PC-9 (cell line): ENCODE data around the gene TMPRSS5. TPM values are rescaled to one million over a fixed set of nuclear protein-coding genes. Genes with fewer than 3 reads are reported as not detected.

Experiments used
- BruUV-seq: library from RNA; stranded (reverse); fragments of 400-500 nt; replicated peaks from 2 replicates; lab custom pipeline; 2021; lab: Mats Ljungman, UMichigan
- CTCF ChIA-PET: fragments of 300-600 bp; sonication (Branson Sonifier 250); formaldehyde crosslinking; loops from one replicate; lab custom pipeline; 2022; ENCODE audit warnings: antibody characterized with exemption; lab: Charles Lee
- POLR2A ChIA-PET: fragments of 300-600 bp; sonication (Branson Sonifier 250); formaldehyde crosslinking; loops from one replicate; lab custom pipeline; 2022; ENCODE audit warnings: antibody characterized with exemption; ENCODE audit not compliant: unreplicated experiment; lab: Charles Lee
- DNase-seq, 2 experiments: peaks; one replicate each; pipeline versions ENCODE4 v3.0.0 to v3.0.0-alpha.2; 2015 to 2022; ENCODE audit warnings: mixed read lengths in 1 of 2
- H2AFZ ChIP-seq: fragments of 200-600 bp; sonication (generic); 2 replicates; pipeline ENCODE4 v1.8.1; 2017; ENCODE audit warnings: antibody characterized with exemption
- H3F3A ChIP-seq: fragments of 200-600 bp; sonication (generic); 2 replicates; pipeline ENCODE4 v1.8.1; 2017; ENCODE audit warnings: antibody characterized with exemption, mild to moderate bottlenecking, low read depth; ENCODE audit not compliant: insufficient read depth
- H3K27ac ChIP-seq: fragments of 200-600 bp; sonication (generic); 2 replicates; pipeline ENCODE4 v1.6.1; 2016; ENCODE audit warnings: mixed run types
- H3K27me3 ChIP-seq: fragments of 200-600 bp; sonication (generic); 2 replicates; pipeline ENCODE4 v1.6.1; 2016; ENCODE audit warnings: low read depth, mixed run types; ENCODE audit not compliant: insufficient read depth
- H3K36me3 ChIP-seq: fragments of 200-600 bp; sonication (generic); 2 replicates; pipeline ENCODE4 v1.6.1; 2016; ENCODE audit warnings: low read depth, mixed run types
- H3K4me1 ChIP-seq: fragments of 200-600 bp; sonication (generic); replicated peaks from 2 replicates; pipeline ENCODE4 v1.6.1; 2016; ENCODE audit warnings: mixed run types; ENCODE audit not compliant: insufficient read depth
- H3K4me2 ChIP-seq: fragments of 200-600 bp; sonication (generic); 2 replicates; pipeline ENCODE4 v1.6.1; 2017; ENCODE audit warnings: mixed run types
- H3K4me3 ChIP-seq: fragments of 200-600 bp; sonication (generic); 2 replicates; pipeline ENCODE4 v1.6.1; 2016; ENCODE audit warnings: mixed run types
- H3K79me2 ChIP-seq: fragments of 200-600 bp; sonication (generic); 2 replicates; pipeline ENCODE4 v1.6.1; 2017; ENCODE audit warnings: low read depth, mixed run types
- H3K9me2 ChIP-seq: fragments of 200-600 bp; sonication (generic); 2 replicates; pipeline ENCODE4 v1.8.1; 2017; ENCODE audit warnings: mild to moderate bottlenecking; ENCODE audit not compliant: insufficient read depth
- H3K9me3 ChIP-seq: fragments of 200-600 bp; sonication (generic); 2 replicates; pipeline ENCODE4 v1.8.1; 2016; ENCODE audit warnings: low read depth; ENCODE audit not compliant: insufficient read depth
- H4K20me1 ChIP-seq: fragments of 200-600 bp; sonication (generic); 2 replicates; pipeline ENCODE4 v1.8.1; 2017; ENCODE audit not compliant: insufficient read depth
- CTCF ChIP-seq: fragments of 200-600 bp; sonication (generic); conservative IDR thresholded peaks from 2 replicates; pipeline ENCODE4 v1.6.1; 2017; ENCODE audit warnings: mixed run types, antibody characterized with exemption, mild to moderate bottlenecking, moderate library complexity
- EZH2 ChIP-seq: fragments of 200-600 bp; sonication (generic); IDR thresholded peaks from 2 replicates; pipeline ENCODE4 v1.8.0; 2017; ENCODE audit warnings: antibody characterized with exemption, low read depth
- intact Hi-C: fragments of 100-400 bp; cut with micrococcal nuclease; formaldehyde crosslinking; loops from one replicate; pipeline ENCODE4 v1.10.0; 2022; ENCODE audit not compliant: unreplicated experiment
- total RNA-seq: library from RNA; stranded (reverse); gene quantifications from 2 replicates; pipeline ENCODE4 v1.2.3, GENCODE V29; 2021

The TMPRSS5 gene
- total RNA-seq, 1 experiment from 2014 or later: 0.83 TPM

GRCh38 chr11:113728814-113729213 lies 22.7 kb upstream of the TMPRSS5 start:
- Histone ChIP-seq H4K20me1 (no peaks in the 10 kb centered on the region), H3K27me3 (no peaks in the 10 kb centered on the region), H3K4me1 (no peaks in the 10 kb centered on the region), H3K79me2 (no peaks in the 10 kb centered on the region), H3K4me3 (no peak overlapping the region), H3K4me2 (no peak overlapping the region), H2AFZ (no peak overlapping the region), H3K27ac (no peak overlapping the region), H3K9me2 (no peaks in the 10 kb centered on the region), H3F3A (no peaks in the 10 kb centered on the region), H3K9me3 (no peaks in the 10 kb centered on the region), H3K36me3 (0 out of 2 replicates have a peak, but pooled peaks cover 5% of the 10 kb centered on the region)
- TF ChIP-seq EZH2 (no peak), CTCF (no peak)
- DNase-seq: no peak
- no TSS peak for BruUV-seq
- intact Hi-C loops: no loop called here
- ChIA-PET POLR2A (no interaction called here), CTCF (no interaction called here)

GRCh38 chr11:113725913-113726312 lies 19.8 kb upstream of the TMPRSS5 start:
- H2AFZ ChIP-seq: no peak overlapping the region
- no peaks in the 10 kb centered on the region for H3K9me3 ChIP-seq
- ChIA-PET CTCF (interaction anchor here (0.5 kb wide), 1 partner anchor 1029 kb away, joined by 3 read pairs; no protein-coding TSS in a partner anchor), POLR2A (no interaction called here)
- H3K27me3 ChIP-seq: no peaks in the 10 kb centered on the region
- TF ChIP-seq EZH2 (no peak), CTCF (no peak)
- no peaks in the 10 kb centered on the region for H4K20me1 ChIP-seq
- no peak overlapping the region for H3K27ac ChIP-seq
- no peak overlapping the region for H3K4me3 ChIP-seq
- no peaks in the 10 kb centered on the region for H3F3A ChIP-seq
- BruUV-seq: no TSS peak
- no peaks in the 10 kb centered on the region for H3K9me2 ChIP-seq
- intact Hi-C loops: no loop called here
- H3K79me2 ChIP-seq: no peaks in the 10 kb centered on the region
- H3K4me2 ChIP-seq: no peak overlapping the region
- no peak for DNase-seq
- H3K36me3 ChIP-seq: no peaks in the 10 kb centered on the region
- no peaks in the 10 kb centered on the region for H3K4me1 ChIP-seq

- BruUV-seq: no TSS peak
- no peaks in the 10 kb centered on the region for H3K4me1 ChIP-seq
- no peaks in the 10 kb centered on the region for H3K27me3 ChIP-seq
- no peaks in the 10 kb centered on the region for H3K9me2 ChIP-seq
- CTCF ChIA-PET: no interaction called here
- no peak for TF ChIP-seq EZH2
- no peak for TF ChIP-seq CTCF
- H3K36me3 ChIP-seq: no peaks in the 10 kb centered on the region
- no peaks in the 10 kb centered on the region for H4K20me1 ChIP-seq
- H3F3A ChIP-seq: no peaks in the 10 kb centered on the region
- no peak overlapping the region for H2AFZ ChIP-seq
- H3K27ac ChIP-seq: no peak overlapping the region
- intact Hi-C loops: no loop called here
- H3K79me2 ChIP-seq: no peaks in the 10 kb centered on the region
- no peaks in the 10 kb centered on the region for H3K9me3 ChIP-seq
- H3K4me3 ChIP-seq: no peak overlapping the region
- POLR2A ChIA-PET: no interaction called here
- no peak overlapping the region for H3K4me2 ChIP-seq
- DNase-seq: no peak
Observed at GRCh38 chr11:113725407-113725806, 19.3 kb upstream of the TMPRSS5 start.
